Skeletal muscle cell (primary cell): Measurements from ENCODE around the gene ALDH1A1.

Experiments
- DNase-seq: peaks from one replicate; pipeline ENCODE4 v3.0.0-alpha.2; 2010; ENCODE audit warnings: low read depth
- H3K4me3 ChIP-seq: 2 replicates; pipeline ENCODE4 v1.5.1; 2011; ENCODE audit warnings: low read depth, mild to moderate bottlenecking, control low read depth, low read length, moderate library complexity

ALDH1A1 gene

GRCh38 chr9:72980600-72981265 is 27.9 kb upstream of the ALDH1A1 start:
- H3K4me3 ChIP-seq: no peak overlapping the region
- DNase-seq: no peak

DNA sequence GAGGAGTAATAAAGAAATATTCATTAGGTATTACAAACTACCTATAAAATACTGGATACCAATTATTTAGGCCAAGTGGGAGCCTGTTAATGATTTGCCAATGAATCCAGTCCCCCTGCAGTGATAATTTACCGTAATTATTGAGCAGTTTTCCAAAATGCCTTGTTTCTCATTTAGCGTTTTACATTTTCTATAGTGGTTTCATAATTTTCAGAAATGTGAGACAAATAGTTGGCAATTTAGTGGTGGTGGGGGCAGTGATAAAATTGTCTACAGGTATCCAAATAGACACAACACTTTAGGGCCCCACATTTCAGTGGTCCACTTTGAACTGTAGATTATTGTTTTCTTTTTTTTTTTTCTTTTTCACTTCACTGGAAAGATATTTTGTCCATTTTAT is 27.3 kb upstream of the ALDH1A1 start:
- H3K4me3 ChIP-seq: no peak overlapping the region
- DNase-seq: no peak

- no peak for DNase-seq
- no peak overlapping the region for H3K4me3 ChIP-seq
Observed at GRCh38 chr9:72979405-72980100, 26.7 kb upstream of the ALDH1A1 start.

DNA sequence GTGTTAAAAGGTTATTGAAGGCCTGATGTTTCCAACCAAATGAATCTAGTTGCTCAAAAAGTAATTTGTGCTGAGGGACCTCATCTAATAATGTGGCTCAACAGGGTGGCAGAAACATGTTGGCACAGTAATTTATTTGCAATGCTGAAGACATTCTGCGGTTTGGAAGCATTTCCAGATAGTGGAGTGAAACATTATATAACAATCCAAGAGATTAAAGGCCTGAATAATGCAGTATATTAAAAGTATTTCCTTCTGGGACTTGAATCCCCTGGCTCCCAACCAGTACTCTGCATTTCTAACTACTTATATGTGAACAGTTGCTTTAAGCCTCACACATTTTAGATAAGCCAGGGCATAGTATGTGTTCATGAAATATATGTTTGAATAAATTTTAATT is 25.9 kb upstream of the ALDH1A1 start:
- DNase-seq: no peak

DNA sequence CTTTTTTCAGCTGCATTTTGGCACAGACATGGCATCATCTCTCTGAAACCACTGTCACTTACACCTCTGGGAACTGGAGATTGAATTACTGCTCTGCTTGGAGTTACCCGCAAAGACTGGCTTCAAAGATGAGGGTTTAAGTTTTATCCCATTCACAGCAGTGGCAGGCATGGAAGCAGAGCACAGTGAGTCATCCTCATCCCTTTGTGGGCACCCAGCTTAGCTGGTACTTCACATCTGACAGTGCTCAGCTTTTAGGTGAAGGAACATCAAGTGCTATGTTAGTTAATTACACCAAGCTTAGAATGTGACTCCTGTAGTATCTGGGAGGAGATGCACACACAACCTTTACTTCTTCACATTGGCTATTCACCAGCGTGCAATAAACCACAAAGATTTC is 24.8 kb upstream of the ALDH1A1 start:
- H3K4me3 ChIP-seq: no peak overlapping the region
- DNase-seq: no peak

More for the DNA sequence above, 25.9 kb upstream of the ALDH1A1 start:
- H3K4me3 ChIP-seq: no peak overlapping the region

GRCh38 chr9:72974501-72974900 is 21.6 kb upstream of the ALDH1A1 start:
- H3K4me3 ChIP-seq: no peak overlapping the region

DNA sequence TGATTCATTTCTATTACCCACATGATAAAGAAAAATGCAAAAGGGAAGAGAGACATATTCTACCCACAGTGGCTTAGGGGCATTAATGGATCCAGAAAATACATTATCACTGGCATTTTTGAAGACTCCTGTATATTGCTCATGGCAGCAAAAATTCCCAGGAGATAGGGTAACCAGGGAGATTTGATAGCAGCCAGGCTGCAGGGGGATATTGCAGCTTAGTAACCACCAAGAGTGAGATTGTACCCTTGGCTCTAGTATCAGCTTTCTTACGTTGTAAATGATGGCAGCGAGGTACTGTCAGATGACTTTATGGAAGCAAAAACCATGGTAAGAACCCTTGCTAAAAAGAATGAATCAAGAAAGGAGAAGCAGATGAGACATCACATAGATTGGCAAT is 19.8 kb upstream of the ALDH1A1 start:
- DNase-seq: no peak
- H3K4me3 ChIP-seq: no peak overlapping the region

More at GRCh38 chr9:72974501-72974900, 21.6 kb upstream of the ALDH1A1 start:
- DNase-seq: no peak

DNA sequence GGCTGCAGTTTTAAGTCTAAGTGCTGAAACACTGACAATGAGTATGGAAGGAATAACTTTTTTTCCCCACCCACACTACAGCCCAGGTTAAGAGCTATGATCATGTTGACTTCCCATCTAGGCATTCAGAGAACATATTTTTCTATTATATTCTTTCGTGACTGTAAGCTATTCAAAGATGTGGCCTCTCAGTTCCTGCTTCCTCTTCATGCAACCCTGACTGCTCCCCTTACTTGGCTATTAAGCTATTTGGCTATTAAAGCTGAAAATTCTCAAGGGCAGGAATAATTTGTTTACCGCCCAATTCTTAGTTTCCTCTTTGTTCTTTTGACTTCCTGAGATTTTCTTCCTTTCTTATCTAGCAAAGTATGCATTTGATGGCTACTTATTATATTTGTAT is 18.6 kb upstream of the ALDH1A1 start:
- no peak for DNase-seq
- no peak overlapping the region for H3K4me3 ChIP-seq

DNA sequence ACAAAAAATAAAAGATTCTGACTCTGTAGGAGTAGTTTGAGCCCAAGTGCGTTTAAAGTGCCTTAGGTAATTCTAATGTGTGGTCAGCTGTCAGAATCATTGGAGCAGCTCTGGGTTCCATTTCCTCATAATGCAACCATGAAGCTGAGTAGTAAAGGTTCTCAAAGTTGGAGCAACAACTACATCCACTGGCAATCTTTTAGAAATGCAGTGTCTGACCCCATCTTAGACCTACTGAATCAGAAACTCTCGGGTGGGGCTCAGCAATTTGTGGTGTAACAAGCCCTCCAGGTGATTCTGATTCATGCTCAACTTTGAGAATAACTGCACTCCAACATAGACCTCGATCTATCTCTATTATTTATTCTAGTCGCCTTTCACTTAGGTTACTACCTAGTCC is 7.6 kb upstream of the ALDH1A1 start:
- DNase-seq: no peak

GRCh38 chr9:72958485-72959281 is 5.8 kb upstream of the ALDH1A1 start:
- no peak for DNase-seq

More for the DNA sequence above, 7.6 kb upstream of the ALDH1A1 start:
- H3K4me3 ChIP-seq: no peak overlapping the region

DNA sequence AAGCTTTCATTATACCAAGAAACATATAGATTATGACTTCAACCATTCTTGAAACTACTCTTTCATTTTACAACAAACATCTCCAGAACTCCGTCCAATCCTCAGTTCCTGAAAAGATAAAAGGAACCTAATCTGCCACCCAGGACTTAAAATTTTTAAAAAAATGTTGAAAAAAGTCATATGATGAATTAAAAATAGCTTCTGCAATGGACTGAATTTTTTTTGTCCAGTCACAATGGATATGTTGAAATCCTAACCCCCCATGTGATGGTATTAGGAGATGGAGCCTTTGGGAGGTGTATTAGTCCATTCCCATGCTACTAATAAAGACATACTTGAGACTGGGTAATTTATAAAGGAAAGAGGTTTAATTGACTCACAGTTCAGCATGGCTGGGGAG is 2.7 kb upstream of the ALDH1A1 start:
- DNase-seq: no peak
- no peak overlapping the region for H3K4me3 ChIP-seq

More at GRCh38 chr9:72958485-72959281, 5.8 kb upstream of the ALDH1A1 start:
- no peak overlapping the region for H3K4me3 ChIP-seq

DNA sequence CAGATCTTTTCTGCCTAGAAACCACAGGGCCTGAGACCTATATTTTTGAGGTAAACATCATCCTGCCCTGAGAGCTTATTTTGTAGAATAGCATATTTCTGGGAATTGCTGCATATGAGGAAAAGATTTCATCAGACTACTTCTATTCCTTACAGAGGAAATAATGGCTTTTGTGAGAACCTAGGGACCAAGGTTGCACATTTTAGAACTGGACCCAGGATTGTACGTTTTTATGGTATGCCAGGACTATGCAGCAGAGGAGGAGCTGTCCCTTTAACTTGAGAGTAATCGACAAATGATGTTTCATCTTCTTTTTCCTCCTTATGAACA is 2.2 kb upstream of the ALDH1A1 start:
- DNase-seq: no peak
- no peak overlapping the region for H3K4me3 ChIP-seq

DNA sequence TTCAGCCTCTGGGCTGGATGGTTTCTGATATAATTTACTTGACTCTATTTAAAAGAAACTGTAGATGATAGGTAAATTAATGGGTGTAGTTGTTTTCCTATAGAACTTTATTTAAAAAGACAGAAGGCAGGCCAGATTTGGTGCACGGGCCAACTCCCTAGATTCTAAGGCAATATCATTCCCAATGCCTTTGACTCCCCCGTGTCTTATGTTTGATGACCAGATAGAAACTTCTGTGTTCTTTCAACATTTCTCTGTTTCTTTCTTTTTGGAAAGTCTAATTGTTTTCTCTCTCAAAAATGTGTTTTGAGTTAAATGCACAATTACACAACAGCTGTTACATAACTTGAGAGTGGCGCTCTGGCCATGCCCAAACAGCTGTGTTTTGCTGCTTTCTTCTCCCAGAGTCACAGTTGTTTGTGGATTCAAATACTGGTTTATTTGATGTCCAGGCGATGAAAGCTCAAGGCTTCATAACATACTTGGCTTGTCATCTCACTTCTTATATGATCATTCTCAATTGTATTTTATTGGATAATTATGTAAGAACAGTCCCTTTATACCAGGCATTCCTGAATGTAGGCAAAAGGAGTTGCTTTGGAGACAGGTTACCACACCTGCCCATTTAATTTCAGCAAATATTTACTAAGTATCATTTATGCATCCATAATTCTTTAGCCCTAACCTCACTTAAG is 1.7 kb upstream of the ALDH1A1 start:
- DNase-seq: no peak
- no peak overlapping the region for H3K4me3 ChIP-seq

GRCh38 chr9:72952381-72952690 is 517 bp downstream of the ALDH1A1 start:
- H3K4me3 ChIP-seq: no peak overlapping the region
- DNase-seq: no peak

- no peak for DNase-seq
- no peak overlapping the region for H3K4me3 ChIP-seq
Observed at GRCh38 chr9:72951520-72952380, 1.1 kb downstream of the ALDH1A1 start.

- no peak for DNase-seq
- no peak overlapping the region for H3K4me3 ChIP-seq
Observed at GRCh38 chr9:72950875-72951442, 1.9 kb downstream of the ALDH1A1 start.

- H3K4me3 ChIP-seq: no peak overlapping the region
- no peak for DNase-seq
Observed at GRCh38 chr9:72949918-72950325, 2.9 kb downstream of the ALDH1A1 start.

- H3K4me3 ChIP-seq: no peak overlapping the region
Observed at GRCh38 chr9:72949244-72949582, 3.6 kb downstream of the ALDH1A1 start.

More at GRCh38 chr9:72949244-72949582, 3.6 kb downstream of the ALDH1A1 start:
- DNase-seq: no peak
